Keratinocyte (primary cell): ENCODE measurements around the gene SEPHS1. TPM values are rescaled to one million over a fixed set of nuclear protein-coding genes. Genes with fewer than 3 reads are reported as not detected.

Source experiments
- DNase-seq: peaks from one replicate; pipeline ENCODE4 v3.0.0-alpha.2; 2011; ENCODE audit warnings: low read depth, missing footprints, low spot score
- FAIRE-seq: peaks from 2 replicates; lab custom pipeline; 2011; peaks lifted over from hg19 to GRCh38; lab: Jason Lieb, UNC
- H2AFZ ChIP-seq: 2 replicates; pipeline ENCODE4 v1.6.0; 2012; ENCODE audit warnings: low read length, control low read depth, inconsistent platforms; ENCODE audit not compliant: control insufficient read depth
- H3K27ac ChIP-seq: 2 replicates; pipeline ENCODE4 v1.5.1; 2011; ENCODE audit warnings: low read length; ENCODE audit not compliant: control insufficient read depth, insufficient read depth
- H3K27me3 ChIP-seq: 3 replicates; pipeline ENCODE4 v1.6.0; 2011; ENCODE audit warnings: low read length; ENCODE audit not compliant: control insufficient read depth, insufficient read depth; ENCODE audit errors: extremely low read depth
- H3K36me3 ChIP-seq, 2 experiments: 2 replicates in 1 of 2; 3 replicates in 1 of 2; pipeline ENCODE4 v1.5.1; 2011; ENCODE audit warnings: low read length in 2 of 2, mild to moderate bottlenecking in 1 of 2; ENCODE audit not compliant: control insufficient read depth in 2 of 2, insufficient read depth in 2 of 2; ENCODE audit errors: extremely low read depth in 1 of 2
- H3K4me1 ChIP-seq: 3 replicates; pipeline ENCODE4 v1.5.1; 2011; ENCODE audit warnings: low read length; ENCODE audit not compliant: control insufficient read depth, insufficient read depth; ENCODE audit errors: extremely low read depth
- H3K4me2 ChIP-seq: 3 replicates; pipeline ENCODE4 v1.6.0; 2011; ENCODE audit warnings: low read depth, low read length; ENCODE audit not compliant: control insufficient read depth, insufficient read depth; ENCODE audit errors: extremely low read depth
- H3K4me3 ChIP-seq, 3 experiments: fragments of 200-600 bp in 1 of 3; sonication (generic) in 1 of 3; 2 replicates in 2 of 3; 3 replicates in 1 of 3; pipeline ENCODE4 v1.5.1; 2011 to 2016; ENCODE audit warnings: low read length in 3 of 3, mild to moderate bottlenecking in 3 of 3, control low read depth in 2 of 3, inconsistent platforms in 1 of 3, low read depth in 1 of 3, mixed read lengths in 1 of 3, mixed run types in 1 of 3, moderate library complexity in 1 of 3; ENCODE audit not compliant: control insufficient read depth in 2 of 3, insufficient read depth in 2 of 3; ENCODE audit errors: extremely low read depth in 1 of 3
- H3K79me2 ChIP-seq: 2 replicates; pipeline ENCODE4 v1.6.0; 2012; ENCODE audit warnings: low read length; ENCODE audit not compliant: control insufficient read depth, insufficient read depth
- H3K9ac ChIP-seq: 3 replicates; pipeline ENCODE4 v1.6.0; 2011; ENCODE audit warnings: low read length; ENCODE audit not compliant: control insufficient read depth, insufficient read depth; ENCODE audit errors: extremely low read depth
- H3K9me1 ChIP-seq: 3 replicates; pipeline ENCODE4 v1.6.0; 2011; ENCODE audit warnings: low read length; ENCODE audit not compliant: control insufficient read depth, insufficient read depth; ENCODE audit errors: extremely low read depth
- H3K9me3 ChIP-seq: 2 replicates; pipeline ENCODE4 v1.5.1; 2012; ENCODE audit warnings: low read depth, low read length; ENCODE audit not compliant: control insufficient read depth
- H4K20me1 ChIP-seq: 3 replicates; pipeline ENCODE4 v1.6.0; 2011; ENCODE audit warnings: low read length; ENCODE audit not compliant: control insufficient read depth, insufficient read depth; ENCODE audit errors: extremely low read depth
- CTCF ChIP-seq, 3 experiments: IDR thresholded peaks in 1 of 3; conservative IDR thresholded peaks in 1 of 3; optimal IDR thresholded peaks in 1 of 3; 2 replicates in 2 of 3; 3 replicates in 1 of 3; pipeline versions ENCODE3 to v1.5.1; 2011; ENCODE audit warnings: low read length in 3 of 3, mild to moderate bottlenecking in 3 of 3, moderate library complexity in 2 of 3, control low read depth in 1 of 3, inconsistent platforms in 1 of 3; ENCODE audit not compliant: insufficient read depth in 2 of 3; ENCODE audit errors: extremely low read depth in 1 of 3
- EZH2 ChIP-seq: IDR thresholded peaks from one replicate; pipeline ENCODE4 v1.6.1; 2012; ENCODE audit warnings: inconsistent platforms, mild to moderate bottlenecking, low read length, moderate library complexity
- dilution Hi-C: fragments of 300-500 bp; cut with MboI; formaldehyde crosslinking; loops from one replicate; pipeline ENCODE4 v1.7.0; 2020; ENCODE audit warnings: low sequenced_read_pairs; ENCODE audit not compliant: extremely low pct_ligation_motif_present
- polyA plus RNA-seq, 5 experiments: library from polyadenylated mRNA; depleted of rRNA in 3 of 5; stranded (reverse) in 3 of 5; stranded (forward) in 1 of 5; unstranded in 1 of 5; fragments of >200 nt; gene quantifications; 1 replicate in 1 of 5; 2 replicates in 3 of 5; 3 replicates in 1 of 5; pipeline versions ENCODE4 v1.2.1 to v1.2.3, GENCODE V29; 2011 to 2012; ENCODE audit warnings: missing spikeins in 2 of 5, low read depth in 1 of 5, low replicate concordance in 1 of 5

Gene SEPHS1
- polyA plus RNA-seq, 1 donor (not counting 4 experiments of a cell fraction or from before 2014, with no cell fraction given): 65.4 TPM

DNA sequence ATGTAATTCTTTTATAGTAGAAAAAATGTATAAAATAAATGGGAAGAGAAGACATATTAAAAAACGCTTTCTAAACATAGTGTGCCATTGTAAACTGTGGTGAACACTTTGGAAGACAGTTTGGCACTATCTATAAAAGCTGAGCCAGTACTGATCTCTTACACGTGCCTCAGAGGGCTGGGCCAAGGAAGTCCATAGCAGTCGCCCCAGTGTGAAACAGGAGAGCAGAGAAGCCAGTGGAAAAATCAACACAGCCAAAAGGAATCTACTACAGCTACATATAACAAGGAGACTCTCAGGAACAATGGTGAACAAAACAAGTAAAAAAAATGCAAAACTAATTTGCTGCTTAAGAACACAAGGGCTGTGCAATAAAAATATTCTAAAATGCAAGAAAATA, 20.6 kb downstream of the SEPHS1 start:
- DNase-seq: no peak
- H3K79me2 ChIP-seq: no peaks in the 10 kb centered on the region
- TF ChIP-seq EZH2 (no peak), CTCF (optimal IDR thresholded peaks at IDR 0.05 in 1 of 3, IDR thresholded peaks at IDR 0.05 in 1 of 3, conservative IDR thresholded peaks at IDR 0.05 in 1 of 3; ENCODE audit: extremely low read depth in 1 of 3, insufficient read depth in 2 of 3, low read length in 3 of 3) (no peak)
- no peak overlapping the region for H3K4me3 ChIP-seq
- FAIRE-seq: no peak
- H3K27me3 ChIP-seq: no peaks in the 10 kb centered on the region
- no peak overlapping the region for H3K27ac ChIP-seq
- no peak overlapping the region for H2AFZ ChIP-seq
- H3K9me3 ChIP-seq: no peaks in the 10 kb centered on the region
- no peak overlapping the region for H3K9ac ChIP-seq
- no peaks in the 10 kb centered on the region for H4K20me1 ChIP-seq
- no peak overlapping the region for H3K4me2 ChIP-seq
- no peaks in the 10 kb centered on the region for H3K9me1 ChIP-seq
- no peaks in the 10 kb centered on the region for H3K4me1 ChIP-seq
- dilution Hi-C loops: no loop called here
- H3K36me3 ChIP-seq: peaks cover 12 to 23% of the 10 kb centered on the region in 2 experiments

- Histone ChIP-seq H2AFZ (no peak overlapping the region), H3K4me2 (no peak overlapping the region), H3K9me1 (no peaks in the 10 kb centered on the region), H3K4me3 (no peak overlapping the region), H4K20me1 (no peaks in the 10 kb centered on the region), H3K79me2 (no peaks in the 10 kb centered on the region), H3K27me3 (no peaks in the 10 kb centered on the region), H3K9me3 (no peaks in the 10 kb centered on the region), H3K4me1 (no peaks in the 10 kb centered on the region), H3K27ac (no peak overlapping the region), H3K36me3 (peaks cover 0 to 18% of the 10 kb centered on the region in 2 experiments), H3K9ac (no peak overlapping the region)
- no peak for TF ChIP-seq EZH2
- TF ChIP-seq CTCF (optimal IDR thresholded peaks at IDR 0.05 in 1 of 3, IDR thresholded peaks at IDR 0.05 in 1 of 3, conservative IDR thresholded peaks at IDR 0.05 in 1 of 3; ENCODE audit: extremely low read depth in 1 of 3, insufficient read depth in 2 of 3, low read length in 3 of 3): no peak
- dilution Hi-C loops: no loop called here
- DNase-seq (no peak), FAIRE-seq (no peak)
These were observed 25.4 kb downstream of the SEPHS1 start for GRCh38 chr10:13322615-13323148.
